H9 (cell line): ENCODE measurements around the gene PUDP. TPM values are rescaled to one million over a fixed set of nuclear protein-coding genes. Genes with fewer than 3 reads are reported as not detected.

Experiments used
- DNase-seq: peaks from one replicate; pipeline ENCODE4 v3.0.0-alpha.2; 2017
- H2AFZ ChIP-seq: one replicate; pipeline ENCODE4 v1.6.1; 2013; ENCODE audit warnings: mild to moderate bottlenecking, low read length, control low read depth, moderate library complexity
- H2AK5ac ChIP-seq: 2 replicates; pipeline ENCODE4 v1.6.1; 2013; ENCODE audit warnings: low read length, control low read depth, mixed read lengths; ENCODE audit not compliant: insufficient read length
- H2BK120ac ChIP-seq: one replicate; pipeline ENCODE4 v1.6.1; 2013; ENCODE audit warnings: low read depth, mild to moderate bottlenecking, low read length, control low read depth, inconsistent platforms; ENCODE audit not compliant: poor library complexity, severe bottlenecking
- H2BK12ac ChIP-seq: 2 replicates; pipeline ENCODE4 v1.6.1; 2013; ENCODE audit warnings: low read length, control low read depth, mixed read lengths, low read depth; ENCODE audit not compliant: insufficient read length
- H2BK15ac ChIP-seq: 2 replicates; pipeline ENCODE4 v1.6.1; 2013; ENCODE audit warnings: low read depth, low read length, control low read depth
- H2BK20ac ChIP-seq: one replicate; pipeline ENCODE4 v1.6.1; 2013; ENCODE audit warnings: low read depth, mild to moderate bottlenecking, low read length, control low read depth, inconsistent platforms; ENCODE audit not compliant: poor library complexity, severe bottlenecking
- H2BK5ac ChIP-seq: 2 replicates; pipeline ENCODE4 v1.6.1; 2013; ENCODE audit warnings: low read length, control low read depth, mixed read lengths; ENCODE audit not compliant: insufficient read length
- H3K14ac ChIP-seq: 2 replicates; pipeline ENCODE4 v1.6.1; 2013; ENCODE audit warnings: low read length, control low read depth; ENCODE audit not compliant: insufficient read depth
- H3K18ac ChIP-seq: 2 replicates; pipeline ENCODE4 v1.6.1; 2013; ENCODE audit warnings: low read depth, mild to moderate bottlenecking, mixed read lengths, low read length, control low read depth; ENCODE audit not compliant: insufficient read length
- H3K23ac ChIP-seq: 2 replicates; pipeline ENCODE4 v1.6.1; 2013; ENCODE audit warnings: low read length, control low read depth, mixed read lengths, low read depth; ENCODE audit not compliant: insufficient read length
- H3K23me2 ChIP-seq: 2 replicates; pipeline ENCODE4 v1.6.1; 2013; ENCODE audit warnings: low read depth, mild to moderate bottlenecking, mixed read lengths, low read length, control low read depth; ENCODE audit not compliant: insufficient read length, poor library complexity, severe bottlenecking
- H3K27ac ChIP-seq: 2 replicates; pipeline ENCODE4 v1.5.1; 2013; ENCODE audit warnings: low read length, control low read depth, mixed read lengths, low read depth; ENCODE audit not compliant: insufficient read length
- H3K27me3 ChIP-seq: 2 replicates; pipeline ENCODE4 v1.6.1; 2013; ENCODE audit warnings: low read length, control low read depth, inconsistent platforms; ENCODE audit not compliant: insufficient read depth
- H3K4ac ChIP-seq: 2 replicates; pipeline ENCODE4 v1.6.1; 2013; ENCODE audit warnings: low read depth, mild to moderate bottlenecking, control low read depth, inconsistent platforms, low read length, moderate library complexity
- H3K4me1 ChIP-seq: 2 replicates; pipeline ENCODE4 v1.6.1; 2013; ENCODE audit warnings: low read length, control low read depth, inconsistent platforms; ENCODE audit not compliant: insufficient read depth
- H3K4me2 ChIP-seq: 2 replicates; pipeline ENCODE4 v1.6.1; 2013; ENCODE audit warnings: low read length, control low read depth, mixed read lengths; ENCODE audit not compliant: insufficient read length, insufficient read depth
- H3K56ac ChIP-seq: 2 replicates; pipeline ENCODE4 v1.6.1; 2013; ENCODE audit warnings: low read depth, mild to moderate bottlenecking, mixed read lengths, low read length, control low read depth; ENCODE audit not compliant: insufficient read length
- H3K79me1 ChIP-seq: 2 replicates; pipeline ENCODE4 v1.6.1; 2013; ENCODE audit warnings: low read depth, mild to moderate bottlenecking, moderate library complexity, low read length, control low read depth, inconsistent platforms; ENCODE audit not compliant: insufficient read depth, poor library complexity, severe bottlenecking
- H3K79me2 ChIP-seq: 2 replicates; pipeline ENCODE4 v1.6.1; 2013; ENCODE audit warnings: low read length, control low read depth, inconsistent platforms; ENCODE audit not compliant: insufficient read depth
- H3K9ac ChIP-seq: 2 replicates; pipeline ENCODE4 v1.6.1; 2013; ENCODE audit warnings: low read length, control low read depth, mixed read lengths; ENCODE audit not compliant: insufficient read length; ENCODE audit errors: extremely low read depth
- H3K9me3 ChIP-seq: one replicate; pipeline ENCODE4 v1.6.1; 2013; ENCODE audit warnings: low read depth, low read length, inconsistent platforms; ENCODE audit not compliant: control insufficient read depth
- H3T11ph ChIP-seq: one replicate; pipeline ENCODE4 v1.6.1; 2013; ENCODE audit warnings: mild to moderate bottlenecking, low read length, control low read depth, inconsistent platforms
- H4K20me1 ChIP-seq: one replicate; pipeline ENCODE4 v1.6.1; 2013; ENCODE audit not compliant: control insufficient read depth, insufficient read length, insufficient read depth
- H4K5ac ChIP-seq: 2 replicates; pipeline ENCODE4 v1.6.1; 2013; ENCODE audit warnings: low read depth, mild to moderate bottlenecking, mixed read lengths, low read length, control low read depth; ENCODE audit not compliant: insufficient read length
- H4K8ac ChIP-seq: replicated peaks from 2 replicates; pipeline ENCODE4 v1.6.1; 2013; ENCODE audit warnings: low read length, control low read depth, mixed read lengths, low read depth; ENCODE audit not compliant: insufficient read length
- H4K91ac ChIP-seq: 2 replicates; pipeline ENCODE4 v1.6.1; 2013; ENCODE audit warnings: low read depth, mild to moderate bottlenecking, moderate library complexity, mixed read lengths, low read length, control low read depth; ENCODE audit not compliant: insufficient read length
- H3K27ac Mint-ChIP-seq, 3 experiments: 2 replicates in 2 of 3; 3 replicates in 1 of 3; pipeline ENCODE4 v1.8.0; 2020 to 2021; ENCODE audit warnings: mixed read lengths in 3 of 3, mild to moderate bottlenecking in 1 of 3, moderate library complexity in 1 of 3
- H3K27me3 Mint-ChIP-seq: 2 replicates; pipeline ENCODE4 v1.8.0; 2021; ENCODE audit warnings: low read depth, mild to moderate bottlenecking, moderate library complexity, mixed read lengths
- H3K36me3 Mint-ChIP-seq, 3 experiments: 2 replicates in 2 of 3; 3 replicates in 1 of 3; pipeline ENCODE4 v1.8.0; 2020 to 2021; ENCODE audit warnings: low read depth in 3 of 3, mixed read lengths in 3 of 3; ENCODE audit not compliant: insufficient read depth in 1 of 3
- H3K4me1 Mint-ChIP-seq, 2 experiments: 2 replicates each; pipeline ENCODE4 v1.8.0; 2020; ENCODE audit warnings: mixed read lengths in 2 of 2
- H3K4me3 Mint-ChIP-seq, 2 experiments: 2 replicates in 1 of 2; 3 replicates in 1 of 2; pipeline ENCODE4 v1.8.0; 2020 to 2021; ENCODE audit warnings: mild to moderate bottlenecking in 2 of 2, mixed read lengths in 2 of 2, moderate library complexity in 1 of 2
- H3K9me3 Mint-ChIP-seq, 2 experiments: 2 replicates in 1 of 2; 3 replicates in 1 of 2; pipeline ENCODE4 v1.8.0; 2020; ENCODE audit warnings: mild to moderate bottlenecking in 2 of 2, mixed read lengths in 2 of 2, moderate library complexity in 1 of 2
- WGBS: extraction: QIAGEN DNeasy Blood & Tissue Kit; methylation state at CpG from one replicate; pipeline ENCODE4 v1.1.7; 2013; ENCODE audit warnings: missing lambda C conversion rate, low lambda C conversion rate, mixed read lengths; ENCODE audit not compliant: insufficient read length; ENCODE audit errors: extremely low coverage; 5-methylcytosine and 5-hydroxymethylcytosine counted together
- total RNA-seq: library from RNA; stranded (reverse); gene quantifications from 2 replicates; pipeline ENCODE4 v1.2.1, GENCODE V29; 2021
- TF ChIP-seq, protein P1 (sequence below): fragments of 200-600 bp; sonication (generic); conservative IDR thresholded peaks from 3 replicates; pipeline ENCODE4 v1.8.0; 2021; ENCODE audit warnings: antibody characterized with exemption, mild to moderate bottlenecking

Gene PUDP
- total RNA-seq, 1 experiment from 2014 or later = 46.3 TPM

DNA sequence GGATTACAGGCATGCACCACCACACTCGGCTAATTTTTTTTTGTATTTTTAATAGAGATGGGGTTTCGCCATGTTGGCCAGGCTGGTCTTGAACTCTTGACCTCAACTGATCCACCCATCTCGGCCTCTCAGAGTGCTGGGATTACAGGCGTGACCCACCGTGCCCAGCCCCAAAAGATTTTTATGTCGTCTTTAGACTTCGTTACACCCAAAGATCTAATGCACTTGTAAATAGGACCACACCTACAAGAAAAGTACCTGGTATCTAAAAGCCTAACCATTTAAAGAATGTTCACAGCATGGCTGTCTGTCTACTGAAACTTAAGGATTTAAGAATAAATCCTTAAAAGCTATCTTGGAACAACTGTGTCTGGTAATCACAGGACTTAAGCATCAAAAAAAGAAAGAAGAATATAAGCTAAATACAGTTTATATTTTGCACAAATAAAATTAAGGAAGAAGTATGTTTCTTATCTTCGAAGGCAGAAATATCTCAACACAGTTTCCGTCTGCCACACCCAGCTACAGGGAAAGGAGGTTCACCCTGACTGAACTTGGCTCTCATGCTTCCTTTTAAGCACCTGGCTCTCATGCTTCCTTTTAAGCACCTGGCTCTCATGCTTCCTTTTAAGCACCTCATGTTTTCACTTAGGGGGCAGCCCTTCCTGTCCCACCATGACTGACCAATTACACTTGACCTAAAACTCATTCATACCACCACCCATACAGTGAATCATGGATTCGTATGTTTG, 92.4 kb downstream of the PUDP start:
- H2AFZ ChIP-seq = no peak overlapping the region
- H2BK15ac ChIP-seq = no peak overlapping the region
- H4K8ac ChIP-seq = no peak overlapping the region
- no peak overlapping the region for H2AK5ac ChIP-seq
- no peak overlapping the region for H3K4me3 Mint-ChIP-seq
- H3K4me1 Mint-ChIP-seq = peaks cover 14% of the 10 kb centered on the region in 2 experiments
- H3K27ac Mint-ChIP-seq = no peak overlapping the region; a peak in 1 of 7 replicates
- TF ChIP-seq, protein P1, sequence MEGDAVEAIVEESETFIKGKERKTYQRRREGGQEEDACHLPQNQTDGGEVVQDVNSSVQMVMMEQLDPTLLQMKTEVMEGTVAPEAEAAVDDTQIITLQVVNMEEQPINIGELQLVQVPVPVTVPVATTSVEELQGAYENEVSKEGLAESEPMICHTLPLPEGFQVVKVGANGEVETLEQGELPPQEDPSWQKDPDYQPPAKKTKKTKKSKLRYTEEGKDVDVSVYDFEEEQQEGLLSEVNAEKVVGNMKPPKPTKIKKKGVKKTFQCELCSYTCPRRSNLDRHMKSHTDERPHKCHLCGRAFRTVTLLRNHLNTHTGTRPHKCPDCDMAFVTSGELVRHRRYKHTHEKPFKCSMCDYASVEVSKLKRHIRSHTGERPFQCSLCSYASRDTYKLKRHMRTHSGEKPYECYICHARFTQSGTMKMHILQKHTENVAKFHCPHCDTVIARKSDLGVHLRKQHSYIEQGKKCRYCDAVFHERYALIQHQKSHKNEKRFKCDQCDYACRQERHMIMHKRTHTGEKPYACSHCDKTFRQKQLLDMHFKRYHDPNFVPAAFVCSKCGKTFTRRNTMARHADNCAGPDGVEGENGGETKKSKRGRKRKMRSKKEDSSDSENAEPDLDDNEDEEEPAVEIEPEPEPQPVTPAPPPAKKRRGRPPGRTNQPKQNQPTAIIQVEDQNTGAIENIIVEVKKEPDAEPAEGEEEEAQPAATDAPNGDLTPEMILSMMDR = no peak
- no peaks in the 10 kb centered on the region for H3K4me1 ChIP-seq
- no peak overlapping the region for H2BK5ac ChIP-seq
- no peaks in the 10 kb centered on the region for H3K9me3 ChIP-seq
- peaks cover 22 to 34% (median 22%) of the 10 kb centered on the region in 3 experiments for H3K36me3 Mint-ChIP-seq
- H3K79me1 ChIP-seq = no peaks in the 10 kb centered on the region
- H3K9ac ChIP-seq = no peak overlapping the region
- H3K23me2 ChIP-seq = no peaks in the 10 kb centered on the region
- H3K4ac ChIP-seq = no peak overlapping the region
- H4K5ac ChIP-seq = no peak overlapping the region
- H3K9me3 Mint-ChIP-seq = no peaks in the 10 kb centered on the region
- no peaks in the 10 kb centered on the region; the same call in 1 of the 2 replicates for H3K27me3 Mint-ChIP-seq
- no peak overlapping the region for H2BK12ac ChIP-seq
- H2BK20ac ChIP-seq = no peak overlapping the region
- WGBS = no CpG with 5 or more reads among the region's 10 CpGs
- no peak overlapping the region for H3K56ac ChIP-seq
- no peak overlapping the region for H3T11ph ChIP-seq
- no peak for DNase-seq
- H2BK120ac ChIP-seq = no peak overlapping the region
- no peaks in the 10 kb centered on the region for H3K79me2 ChIP-seq
- no peak overlapping the region for H3K27ac ChIP-seq
- no peaks in the 10 kb centered on the region for H3K27me3 ChIP-seq
- no peak overlapping the region for H3K4me2 ChIP-seq
- H3K18ac ChIP-seq = no peak overlapping the region
- H4K91ac ChIP-seq = no peak overlapping the region
- H3K14ac ChIP-seq = no peak overlapping the region
- H3K23ac ChIP-seq = no peak overlapping the region
- no peaks in the 10 kb centered on the region for H4K20me1 ChIP-seq
